ENCODE results near the gene ZNF578.
"Not testable (repeated sequence)": the region's sequence is repeated elsewhere in the genome, so short reads cannot be mapped to it uniquely, and the experiment has no call there.

GRCh38 chr19:52500991-52501390 lies 47.6 kb downstream of the ZNF578 start:
- not testable (repeated sequence) for TF ChIP-seq CTCF, POLR2A, POLR2AphosphoS5 (IDR thresholded peaks at IDR 0.05)

All from breast epithelium (tissue), 3 donors.